HG02588 (cell line): ENCODE results near the gene RNF31.

ENCODE experiments used
- ATAC-seq: cut with Tn5 transposase; IDR thresholded peaks from one replicate; pipeline ENCODE4 v1.9.1; 2021; ENCODE audit warnings: mild to moderate bottlenecking, moderate library complexity; ENCODE audit not compliant: unreplicated experiment

RNF31 gene

GRCh38 chr14:24159777-24160498 lies 12.6 kb downstream of the RNF31 start:
- ATAC-seq, result no peak

DNA sequence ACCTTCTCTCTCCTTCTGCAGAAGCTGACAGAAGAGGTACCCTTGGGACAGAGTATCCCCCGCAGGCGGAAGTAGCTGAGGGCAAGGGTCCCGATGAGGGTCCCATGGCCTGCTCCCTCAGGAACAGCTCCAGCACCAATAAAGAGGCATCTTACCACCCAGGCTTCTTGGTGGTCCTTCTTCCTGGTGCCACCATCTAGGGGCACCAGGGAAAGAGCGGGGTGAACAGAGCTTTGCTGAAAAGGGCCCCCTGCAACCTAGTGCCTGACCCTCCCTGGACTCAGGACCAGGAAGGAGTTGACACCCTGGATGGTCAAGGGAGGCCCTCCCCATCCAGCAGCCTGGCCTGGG lies 13.2 kb downstream of the RNF31 start:
- peak; percentile 4 for ATAC-seq

DNA sequence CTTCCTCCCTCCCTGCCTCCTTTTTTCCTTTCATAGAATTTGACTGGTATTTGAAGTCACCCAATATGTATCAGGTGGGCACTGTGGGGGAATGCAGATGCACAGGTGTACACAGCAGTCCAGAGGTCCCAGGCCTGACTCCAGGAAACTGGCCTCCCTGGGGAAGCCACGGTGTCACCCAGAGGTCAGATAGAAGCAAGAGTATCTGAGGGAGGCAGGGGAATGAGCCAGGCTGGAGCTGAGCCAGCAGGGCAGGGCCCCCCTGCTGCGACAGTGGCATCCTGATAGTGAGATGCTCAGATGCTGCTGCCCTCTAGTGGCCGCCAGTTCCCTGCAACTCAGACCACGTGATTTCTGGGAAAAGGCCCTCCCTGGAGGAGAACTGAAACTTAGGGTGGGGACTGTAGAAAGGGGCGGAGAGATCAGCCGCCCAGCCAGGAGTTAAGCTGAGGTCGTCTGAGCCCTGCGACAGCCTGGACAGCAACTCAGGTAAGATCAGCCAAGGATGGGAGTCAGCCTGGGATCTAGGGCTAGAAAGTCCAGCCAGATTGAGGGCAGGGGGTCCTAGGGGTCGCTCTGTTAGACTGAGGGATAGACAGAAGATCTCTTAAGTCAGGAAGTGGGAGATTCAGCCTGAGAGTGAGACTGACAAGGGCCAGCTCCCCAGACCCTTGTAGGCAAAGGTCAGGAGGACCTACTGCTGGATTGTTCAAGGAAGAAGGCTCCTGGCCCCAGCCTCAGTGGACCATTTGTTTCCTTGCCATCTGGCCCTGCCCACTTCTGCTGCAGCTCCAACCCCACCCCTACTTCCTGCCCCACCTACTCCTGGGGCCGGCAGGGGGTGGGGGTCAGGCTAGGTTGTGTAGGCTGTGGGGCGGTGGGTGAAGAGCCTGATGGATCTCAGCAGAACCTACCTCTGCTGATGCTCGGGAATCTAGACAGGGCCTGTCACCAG lies 13.8 kb downstream of the RNF31 start, which contains the start of gene IRF9:
IRF9 (plus strand) TSS at position 416 of the 955 bp plus-strand sequence. CDS start 880 bp downstream, outside the sequence.
- peak; percentile 75 for ATAC-seq

DNA sequence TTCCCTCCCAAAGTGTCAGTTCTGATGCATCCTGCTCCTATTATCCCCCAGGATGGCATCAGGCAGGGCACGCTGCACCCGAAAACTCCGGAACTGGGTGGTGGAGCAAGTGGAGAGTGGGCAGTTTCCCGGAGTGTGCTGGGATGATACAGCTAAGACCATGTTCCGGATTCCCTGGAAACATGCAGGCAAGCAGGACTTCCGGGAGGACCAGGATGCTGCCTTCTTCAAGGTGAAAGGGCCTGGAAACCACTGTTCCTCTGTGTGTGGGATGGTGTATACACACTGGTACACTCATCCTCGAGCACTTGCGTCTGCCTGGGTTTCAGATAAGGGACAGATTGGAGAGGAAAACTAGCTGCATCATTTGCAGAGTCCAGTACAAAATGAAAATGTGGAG lies 14.8 kb downstream of the RNF31 start:
- no peak for ATAC-seq

- ATAC-seq, result no peak
Measured at GRCh38 chr14:24164518-24164991, 17.3 kb downstream of the RNF31 start.

DNA sequence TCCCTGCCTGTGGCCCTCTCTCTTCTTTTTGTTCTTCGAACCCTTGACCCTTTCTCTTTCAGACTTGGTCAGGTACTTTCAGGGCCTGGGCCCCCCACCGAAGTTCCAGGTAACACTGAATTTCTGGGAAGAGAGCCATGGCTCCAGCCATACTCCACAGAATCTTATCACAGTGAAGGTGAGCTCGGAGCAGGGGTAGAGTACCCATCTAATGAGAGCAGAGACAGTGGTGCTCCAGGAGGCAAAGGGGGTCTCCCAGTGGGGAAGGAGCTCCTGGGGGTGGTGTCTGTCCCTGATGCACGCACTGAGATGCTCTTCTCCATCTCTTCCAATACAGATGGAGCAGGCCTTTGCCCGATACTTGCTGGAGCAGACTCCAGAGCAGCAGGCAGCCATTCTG lies 18.5 kb downstream of the RNF31 start:
- no peak for ATAC-seq

DNA sequence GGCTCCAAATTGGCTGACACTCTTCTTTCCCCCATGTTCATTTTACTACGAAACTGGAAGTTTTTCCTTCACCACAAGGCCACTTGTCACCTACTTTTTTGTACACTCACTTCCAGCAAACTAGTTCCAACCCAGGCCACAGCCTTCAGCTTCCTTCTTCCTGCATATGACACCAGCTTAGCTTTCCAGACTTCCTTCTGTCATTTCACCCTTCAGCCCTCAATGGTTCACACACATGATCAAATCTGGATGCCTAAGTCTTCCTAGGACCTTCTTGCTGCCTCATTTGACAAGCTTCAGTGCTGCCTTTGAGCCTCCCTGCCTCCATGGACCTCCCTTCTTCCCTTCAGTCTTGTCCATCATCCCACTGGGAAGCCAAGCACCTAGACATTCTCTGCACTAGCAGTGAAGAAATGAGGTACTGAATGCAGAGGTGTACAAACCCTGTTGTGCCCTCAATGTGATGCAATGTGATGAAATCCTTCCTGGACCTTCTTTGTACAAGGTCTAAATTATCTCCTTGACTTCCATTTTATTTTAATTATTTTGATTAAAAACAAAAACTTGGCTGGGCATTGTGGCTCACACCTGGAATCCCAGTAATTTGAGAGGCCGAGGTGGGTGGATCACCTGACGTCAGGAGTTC lies 20.3 kb downstream of the RNF31 start:
- ATAC-seq, result no peak

GRCh38 chr14:24171422-24172260 lies 24.3 kb downstream of the RNF31 start, which contains the start of gene REC8:
Gene REC8 (plus strand): TSS chr14:24172080. CDS start chr14:24172553, 473 bp downstream.
- peak; percentile 83 for ATAC-seq

- ATAC-seq, result no peak
Measured at GRCh38 chr14:24172261-24172860, 25.1 kb downstream of the RNF31 start.

GRCh38 chr14:24172871-24173281 lies 25.6 kb downstream of the RNF31 start:
- ATAC-seq, result no peak

- ATAC-seq, result no peak
Measured at GRCh38 chr14:24176599-24176998, 29.3 kb downstream of the RNF31 start.

- ATAC-seq, result no peak
Measured at GRCh38 chr14:24177041-24177825, 29.9 kb downstream of the RNF31 start.

DNA sequence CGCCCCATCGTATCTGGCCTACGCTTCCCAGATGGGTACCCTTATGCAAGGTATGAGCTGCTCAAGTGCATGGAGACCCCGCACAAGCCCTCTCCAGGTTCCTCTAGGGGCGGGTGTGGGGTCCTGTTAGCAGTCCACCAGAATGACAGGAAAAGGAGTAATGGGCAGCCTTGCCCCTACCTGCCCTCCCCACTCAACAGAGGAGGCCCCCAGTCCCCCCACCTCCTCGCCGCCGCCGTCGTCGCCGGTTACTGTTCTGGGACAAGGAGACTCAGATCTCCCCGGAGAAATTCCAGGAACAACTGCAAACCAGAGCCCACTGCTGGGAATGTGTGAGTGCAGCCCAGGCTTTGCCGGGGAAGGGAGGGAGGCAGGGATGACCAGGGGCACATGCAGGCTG lies 30.6 kb downstream of the RNF31 start:
- ATAC-seq, result no peak

- ATAC-seq, result no peak
Measured at GRCh38 chr14:24178399-24179178, 31.3 kb downstream of the RNF31 start.

DNA sequence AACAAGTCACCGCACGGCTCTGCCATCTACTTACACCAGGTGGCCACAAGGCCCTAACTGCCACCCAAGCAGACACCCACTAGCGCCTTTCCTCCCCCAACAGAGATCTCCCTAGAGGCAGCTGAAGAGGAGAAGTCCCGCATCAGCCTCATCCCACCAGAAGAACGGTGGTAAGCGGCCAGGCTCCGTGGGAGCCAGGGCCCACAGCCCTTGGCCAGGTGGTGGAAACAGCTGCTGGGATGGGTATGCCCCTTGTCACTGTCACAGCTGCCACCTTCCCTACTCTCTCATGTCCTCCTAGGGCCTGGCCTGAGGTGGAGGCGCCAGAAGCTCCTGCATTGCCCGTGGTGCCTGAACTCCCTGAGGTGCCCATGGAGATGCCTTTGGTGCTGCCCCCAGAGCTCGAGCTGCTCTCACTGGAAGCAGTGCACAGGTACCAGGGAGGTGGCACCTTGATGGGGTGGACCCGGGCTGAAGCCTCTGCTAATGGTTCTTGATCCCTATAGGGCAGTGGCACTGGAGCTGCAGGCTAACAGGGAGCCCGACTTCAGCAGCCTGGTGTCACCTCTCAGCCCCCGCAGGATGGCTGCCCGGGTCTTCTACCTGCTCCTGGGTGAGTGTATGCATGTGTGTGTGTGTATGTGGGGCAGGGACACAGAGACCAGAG lies 32.1 kb downstream of the RNF31 start:
- no peak for ATAC-seq

DNA sequence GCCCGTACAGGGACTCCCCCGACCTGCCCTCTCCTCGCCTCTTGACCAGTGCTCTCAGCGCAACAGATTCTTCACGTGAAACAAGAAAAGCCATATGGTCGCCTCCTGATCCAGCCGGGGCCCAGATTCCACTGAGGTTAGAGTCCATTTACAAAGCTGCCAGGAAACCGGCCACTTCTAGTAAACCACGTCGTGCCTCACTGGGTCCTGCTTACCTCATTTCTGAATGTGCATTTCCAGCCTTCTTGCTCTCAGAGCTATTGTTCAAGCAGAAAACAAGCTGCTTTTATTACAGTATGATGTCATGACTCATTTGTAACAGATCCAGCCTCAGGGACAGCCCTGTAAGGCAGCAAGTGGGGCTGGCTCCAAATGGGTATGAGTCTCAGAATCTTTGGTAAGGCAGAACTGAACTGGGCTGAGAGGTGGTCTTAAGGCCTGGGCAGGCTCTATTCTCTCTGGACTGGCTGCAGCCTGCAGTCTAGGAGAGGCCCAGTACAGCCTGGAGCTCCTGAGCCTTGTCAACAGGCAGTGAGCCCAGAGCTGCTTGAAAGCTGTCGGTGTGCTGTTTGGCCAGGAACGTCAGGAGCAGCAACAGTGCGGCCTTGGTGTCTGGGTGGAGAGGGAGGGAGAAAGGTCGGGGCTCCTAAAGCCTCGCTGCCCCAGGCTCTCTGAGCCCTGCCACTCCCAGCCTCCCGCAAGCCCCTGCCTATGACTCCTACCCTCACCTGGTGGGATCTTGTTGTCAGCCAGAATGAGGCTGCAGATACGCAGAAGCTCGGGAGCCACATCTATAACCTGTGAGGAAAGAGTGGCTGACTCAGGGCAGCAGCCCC lies 32.9 kb downstream of the RNF31 start:
- ATAC-seq, result no peak
